ENCODE results near the gene DDX17.

Gene DDX17

GRCh38 chr22:38449776-38450175 lies 56.3 kb downstream of the DDX17 start:
- 87 to 94% methylated on average over 17 to 18 of the region's 18 CpGs for WGBS, 2 experiments
- H3K36me3 ChIP-seq (ENCODE audit: control insufficient read depth, insufficient read depth, low read length), result no peaks in the 10 kb centered on the region
- peaks cover 21% of the 10 kb centered on the region for H3K4me1 ChIP-seq (ENCODE audit: control insufficient read depth, insufficient read depth, low read length)
- H3K27me3 ChIP-seq (ENCODE audit: control insufficient read depth, insufficient read depth, low read length, poor library complexity, severe bottlenecking), result peaks cover 38% of the 10 kb centered on the region
- no peak overlapping the region for H3K4me3 ChIP-seq (ENCODE audit: insufficient read depth, low read depth, low read length)
- no peaks in the 10 kb centered on the region for H3K9me3 ChIP-seq (ENCODE audit: control insufficient read depth, low read length)
- no peak overlapping the region for H3K27ac ChIP-seq (ENCODE audit: insufficient read depth, low read depth, low read length, poor library complexity, severe bottlenecking)

DNA sequence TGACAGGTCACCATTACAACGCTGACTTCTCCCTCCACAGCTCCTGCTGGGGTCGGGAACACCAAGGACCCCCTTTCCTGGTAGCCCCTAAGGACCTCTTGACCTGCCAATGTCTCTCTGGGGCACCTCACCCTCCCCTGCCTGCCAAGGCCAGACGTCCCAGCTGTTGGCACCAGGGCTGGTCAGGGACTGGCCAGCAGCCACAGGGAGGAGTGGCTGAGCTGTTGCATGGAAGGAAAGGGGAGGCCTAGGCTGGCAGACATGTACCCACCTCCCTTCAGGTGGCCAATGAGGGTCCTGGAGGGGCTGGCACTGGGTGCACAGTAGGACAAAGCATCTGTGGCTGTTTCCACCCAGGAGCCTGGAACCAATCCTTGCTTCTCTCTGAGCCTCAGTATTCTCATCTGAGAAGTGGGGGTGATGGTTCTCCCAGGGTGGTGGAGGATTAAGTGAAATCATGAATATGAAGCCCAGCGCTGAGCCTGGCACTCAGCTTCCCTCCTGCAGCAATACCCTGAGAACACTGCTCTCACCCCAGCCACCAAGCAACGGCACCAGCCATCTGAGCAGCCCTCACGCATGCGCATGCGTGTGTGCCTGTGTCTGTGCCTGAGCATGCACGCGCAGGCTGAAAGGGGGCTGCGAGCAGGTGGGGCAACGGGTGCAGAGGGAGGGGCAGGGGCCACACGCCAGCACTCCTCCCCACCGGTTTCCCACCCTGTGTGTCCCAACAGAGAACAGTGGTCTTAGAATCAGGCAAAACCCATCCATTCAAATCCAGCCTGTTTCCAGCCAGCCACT lies 57.0 kb downstream of the DDX17 start:
- H3K4me1 ChIP-seq (ENCODE audit: control insufficient read depth, insufficient read depth, low read length), result peaks cover 15% of the 10 kb centered on the region
- no peaks in the 10 kb centered on the region for H3K9me3 ChIP-seq (ENCODE audit: control insufficient read depth, low read length)
- H3K27ac ChIP-seq (ENCODE audit: insufficient read depth, low read depth, low read length, poor library complexity, severe bottlenecking), result no peak overlapping the region
- H3K36me3 ChIP-seq (ENCODE audit: control insufficient read depth, insufficient read depth, low read length), result no peaks in the 10 kb centered on the region
- H3K27me3 ChIP-seq (ENCODE audit: control insufficient read depth, insufficient read depth, low read length, poor library complexity, severe bottlenecking), result peaks cover 32% of the 10 kb centered on the region
- 91% methylated on average over 14 of the region's 14 CpGs for WGBS, 2 experiments
- no peak overlapping the region for H3K4me3 ChIP-seq (ENCODE audit: insufficient read depth, low read depth, low read length)

DNA sequence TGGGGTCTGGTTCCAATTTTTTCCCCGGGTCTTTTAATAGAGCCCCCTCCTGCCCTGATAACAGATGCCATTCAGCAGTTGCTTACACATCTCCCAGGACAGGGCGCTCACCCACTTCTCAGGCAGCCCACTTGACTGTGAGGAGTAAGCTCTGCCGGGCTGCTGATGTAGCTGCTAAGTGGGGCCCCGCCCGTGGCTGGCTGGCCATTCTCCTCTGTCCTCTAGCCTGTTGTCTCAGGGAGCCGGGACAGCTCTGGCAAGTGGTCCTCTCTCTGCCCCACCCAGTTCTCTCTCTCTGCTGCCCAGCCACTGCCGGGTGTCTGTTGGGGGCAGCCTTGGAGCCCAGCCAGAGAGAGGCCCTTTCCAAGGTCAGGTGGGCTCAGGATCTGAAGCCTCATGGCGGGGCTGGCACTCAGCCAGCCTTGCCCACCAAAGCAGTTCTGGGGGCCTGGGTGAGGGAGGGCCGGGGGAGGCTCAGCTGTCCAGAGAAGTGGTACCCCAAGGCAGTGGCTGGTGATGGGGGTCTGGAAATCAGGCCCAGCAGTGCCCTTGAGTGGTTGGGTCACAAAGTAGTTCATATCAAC lies 60.0 kb downstream of the DDX17 start:
- Histone ChIP-seq H3K9me3 (ENCODE audit: control insufficient read depth, low read length) (no peaks in the 10 kb centered on the region), H3K36me3 (ENCODE audit: control insufficient read depth, insufficient read depth, low read length) (no peaks in the 10 kb centered on the region), H3K4me3 (ENCODE audit: insufficient read depth, low read depth, low read length) (no peak overlapping the region), H3K27me3 (ENCODE audit: control insufficient read depth, insufficient read depth, low read length, poor library complexity, severe bottlenecking) (peaks cover 7% of the 10 kb centered on the region), H3K4me1 (ENCODE audit: control insufficient read depth, insufficient read depth, low read length) (no peaks in the 10 kb centered on the region), H3K27ac (ENCODE audit: insufficient read depth, low read depth, low read length, poor library complexity, severe bottlenecking) (no peak overlapping the region)
- WGBS, 2 experiments, result 84 to 85% methylated on average over 9 of the region's 9 CpGs

DNA sequence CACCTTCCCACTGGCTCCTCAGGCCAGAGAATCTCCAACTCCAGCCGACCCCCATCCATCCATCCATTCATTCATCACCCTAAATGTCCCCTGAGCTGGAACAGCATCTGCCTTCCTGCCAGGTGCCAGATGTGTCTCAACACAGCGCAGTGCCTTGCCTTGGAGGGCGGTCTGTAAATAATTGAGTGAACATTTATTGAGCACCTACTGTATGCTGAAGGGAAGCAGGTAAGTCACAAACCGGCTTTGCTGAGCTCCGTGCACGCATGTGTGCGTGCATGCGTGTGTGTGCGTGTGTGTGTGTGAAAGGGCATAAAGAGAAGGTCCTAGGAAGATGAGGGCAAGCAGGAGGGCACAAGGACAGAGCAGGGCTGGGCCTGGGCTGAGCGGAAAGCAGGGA lies 61.3 kb downstream of the DDX17 start:
- Histone ChIP-seq H3K27me3 (ENCODE audit: control insufficient read depth, insufficient read depth, low read length, poor library complexity, severe bottlenecking) (peaks cover 2% of the 10 kb centered on the region), H3K9me3 (ENCODE audit: control insufficient read depth, low read length) (no peaks in the 10 kb centered on the region), H3K27ac (ENCODE audit: insufficient read depth, low read depth, low read length, poor library complexity, severe bottlenecking) (no peak overlapping the region), H3K4me3 (ENCODE audit: insufficient read depth, low read depth, low read length) (no peak overlapping the region), H3K36me3 (ENCODE audit: control insufficient read depth, insufficient read depth, low read length) (no peaks in the 10 kb centered on the region), H3K4me1 (ENCODE audit: control insufficient read depth, insufficient read depth, low read length) (no peaks in the 10 kb centered on the region)
- 96% methylated on average over 10 of the region's 10 CpGs for WGBS, 2 experiments

- no peaks in the 10 kb centered on the region for H3K9me3 ChIP-seq (ENCODE audit: control insufficient read depth, low read length)
- no peaks in the 10 kb centered on the region for H3K27me3 ChIP-seq (ENCODE audit: control insufficient read depth, insufficient read depth, low read length, poor library complexity, severe bottlenecking)
- H3K27ac ChIP-seq (ENCODE audit: insufficient read depth, low read depth, low read length, poor library complexity, severe bottlenecking), result no peak overlapping the region
- no peaks in the 10 kb centered on the region for H3K36me3 ChIP-seq (ENCODE audit: control insufficient read depth, insufficient read depth, low read length)
- H3K4me3 ChIP-seq (ENCODE audit: insufficient read depth, low read depth, low read length), result no peak overlapping the region
- no peaks in the 10 kb centered on the region for H3K4me1 ChIP-seq (ENCODE audit: control insufficient read depth, insufficient read depth, low read length)
- WGBS, 2 experiments, result 84 to 85% methylated on average over 21 of the region's 21 CpGs
Observed at GRCh38 chr22:38443628-38444521, 62.2 kb downstream of the DDX17 start.

DNA sequence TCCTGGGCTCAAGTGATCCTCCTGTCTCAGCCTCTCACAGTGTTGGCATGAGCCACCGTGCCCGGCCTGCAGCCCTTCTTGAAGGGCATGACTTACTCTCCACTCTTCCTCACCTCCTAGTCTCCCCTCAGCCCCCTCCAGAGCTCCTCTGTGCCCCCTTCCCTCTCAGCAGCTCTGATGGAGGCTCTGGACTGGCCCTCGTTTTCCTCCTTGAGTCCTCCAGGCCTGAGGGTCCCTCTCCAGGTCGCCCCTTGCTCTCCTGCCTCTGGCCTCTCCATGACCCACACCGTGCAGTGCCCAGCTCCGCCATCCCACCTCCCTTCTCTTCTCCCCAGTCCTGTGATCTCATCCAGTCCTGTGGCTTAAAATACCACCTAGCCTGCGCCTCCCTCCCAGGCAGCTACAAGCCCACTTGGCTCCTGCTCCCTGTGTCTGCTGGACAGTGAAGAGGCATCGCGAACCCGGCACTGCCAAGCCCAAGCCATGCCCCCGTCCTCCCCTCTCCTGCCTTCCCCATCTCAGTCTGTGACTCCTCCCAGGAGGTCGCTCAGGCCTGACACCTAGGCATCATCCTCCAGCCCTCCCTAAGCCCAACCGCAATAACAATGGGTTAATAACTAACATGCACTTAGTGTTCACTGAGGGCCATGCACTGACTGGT lies 63.0 kb downstream of the DDX17 start:
- H3K9me3 ChIP-seq (ENCODE audit: control insufficient read depth, low read length), result no peaks in the 10 kb centered on the region
- H3K4me3 ChIP-seq (ENCODE audit: insufficient read depth, low read depth, low read length), result no peak overlapping the region
- no peaks in the 10 kb centered on the region for H3K4me1 ChIP-seq (ENCODE audit: control insufficient read depth, insufficient read depth, low read length)
- no peaks in the 10 kb centered on the region for H3K36me3 ChIP-seq (ENCODE audit: control insufficient read depth, insufficient read depth, low read length)
- H3K27ac ChIP-seq (ENCODE audit: insufficient read depth, low read depth, low read length, poor library complexity, severe bottlenecking), result no peak overlapping the region
- WGBS, 2 experiments, result 82 to 83% methylated on average over 13 of the region's 13 CpGs
- H3K27me3 ChIP-seq (ENCODE audit: control insufficient read depth, insufficient read depth, low read length, poor library complexity, severe bottlenecking), result no peaks in the 10 kb centered on the region

- H3K27ac ChIP-seq (ENCODE audit: insufficient read depth, low read depth, low read length, poor library complexity, severe bottlenecking), result no peak overlapping the region
- H3K9me3 ChIP-seq (ENCODE audit: control insufficient read depth, low read length), result no peaks in the 10 kb centered on the region
- 87 to 89% methylated on average over 16 of the region's 16 CpGs for WGBS, 2 experiments
- H3K4me1 ChIP-seq (ENCODE audit: control insufficient read depth, insufficient read depth, low read length), result no peaks in the 10 kb centered on the region
- no peaks in the 10 kb centered on the region for H3K36me3 ChIP-seq (ENCODE audit: control insufficient read depth, insufficient read depth, low read length)
- H3K4me3 ChIP-seq (ENCODE audit: insufficient read depth, low read depth, low read length), result no peak overlapping the region
- no peaks in the 10 kb centered on the region for H3K27me3 ChIP-seq (ENCODE audit: control insufficient read depth, insufficient read depth, low read length, poor library complexity, severe bottlenecking)
Observed at GRCh38 chr22:38441620-38442287, 64.4 kb downstream of the DDX17 start.

GRCh38 chr22:38440747-38441350 lies 65.3 kb downstream of the DDX17 start:
- no peaks in the 10 kb centered on the region for H3K4me1 ChIP-seq (ENCODE audit: control insufficient read depth, insufficient read depth, low read length)
- H3K36me3 ChIP-seq (ENCODE audit: control insufficient read depth, insufficient read depth, low read length), result no peaks in the 10 kb centered on the region
- H3K27ac ChIP-seq (ENCODE audit: insufficient read depth, low read depth, low read length, poor library complexity, severe bottlenecking), result no peak overlapping the region
- WGBS, 2 experiments, result 88 to 89% methylated on average over 14 of the region's 14 CpGs
- H3K4me3 ChIP-seq (ENCODE audit: insufficient read depth, low read depth, low read length), result no peak overlapping the region
- no peaks in the 10 kb centered on the region for H3K9me3 ChIP-seq (ENCODE audit: control insufficient read depth, low read length)
- H3K27me3 ChIP-seq (ENCODE audit: control insufficient read depth, insufficient read depth, low read length, poor library complexity, severe bottlenecking), result no peaks in the 10 kb centered on the region

DNA sequence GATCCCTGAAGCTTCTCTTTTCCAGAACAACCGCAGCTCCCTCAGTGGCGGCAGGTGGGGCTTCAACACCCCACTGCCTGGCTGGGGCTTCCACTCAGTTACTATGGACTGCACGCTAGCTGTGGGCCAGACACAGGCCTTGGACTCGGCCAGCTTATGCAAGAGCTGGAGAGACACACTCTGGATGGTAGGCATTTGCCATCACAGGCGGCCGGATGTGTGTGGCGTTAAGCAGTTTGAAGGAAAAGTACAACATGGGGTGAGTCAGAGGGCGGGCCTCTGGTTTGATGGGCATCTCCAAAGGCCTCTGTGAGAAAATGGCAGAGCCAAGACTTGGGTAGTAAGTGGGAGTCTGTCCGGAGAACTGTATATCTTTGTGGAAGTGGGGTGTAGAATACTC lies 68.7 kb downstream of the DDX17 start:
- WGBS, 2 experiments, result 93 to 96% methylated on average over 9 of the region's 9 CpGs
- no peaks in the 10 kb centered on the region for H3K9me3 ChIP-seq (ENCODE audit: control insufficient read depth, low read length)
- H3K27me3 ChIP-seq (ENCODE audit: control insufficient read depth, insufficient read depth, low read length, poor library complexity, severe bottlenecking), result no peaks in the 10 kb centered on the region
- no peak overlapping the region for H3K4me3 ChIP-seq (ENCODE audit: insufficient read depth, low read depth, low read length)
- H3K27ac ChIP-seq (ENCODE audit: insufficient read depth, low read depth, low read length, poor library complexity, severe bottlenecking), result no peak overlapping the region
- no peaks in the 10 kb centered on the region for H3K4me1 ChIP-seq (ENCODE audit: control insufficient read depth, insufficient read depth, low read length)
- H3K36me3 ChIP-seq (ENCODE audit: control insufficient read depth, insufficient read depth, low read length), result no peaks in the 10 kb centered on the region
